ENCODE results near the gene VILL.

- TF ChIP-seq CTCF (conservative IDR thresholded peaks at IDR 0.05; ENCODE audit: low read depth, low read length) (no peak), EZH2 (IDR thresholded peaks at IDR 0.05; ENCODE audit: borderline replicate concordance, low read depth, low read length, poor library complexity, severe bottlenecking) (no peak)
These were observed 11.0 kb downstream of the VILL start for GRCh38 chr3:38001456-38002081.
